K562 (cell line): ENCODE results near the gene ATP9B. TPM values are rescaled to one million over a fixed set of nuclear protein-coding genes. Genes with fewer than 3 reads are reported as not detected.

Experiments
- ATAC-seq: fragments of 200-7000 bp; cut with Tn5 transposase; 3 replicates; pipeline ENCODE4 v1.9.1; 2020; ENCODE audit warnings: moderate library complexity
- BruUV-seq: library from RNA; stranded (reverse); fragments of 400-500 nt; replicated peaks from 2 replicates; lab custom pipeline; 2021; lab: Mats Ljungman, UMichigan
- CTCF ChIA-PET: fragments of 300-600 bp; formaldehyde crosslinking; extraction: SDS; loops from one replicate; lab custom pipeline; 2021; ENCODE audit warnings: low intra/inter-chr PET ratio; lab: Yijun Ruan, JAX
- POLR2A ChIA-PET: fragments of 300-600, 350-650 bp; sonication (Branson Sonifier 250); formaldehyde crosslinking; extraction: SDS; loops from one replicate; lab custom pipeline; 2021; ENCODE audit warnings: antibody characterized with exemption, inconsistent platforms; lab: Yijun Ruan, JAX
- DNase-seq, 4 experiments: peaks; one replicate each; pipeline versions ENCODE4 v3.0.0 to v3.0.0-alpha.2; 2011 to 2018; ENCODE audit warnings: low spot score in 3 of 4, mixed read lengths in 3 of 4; ENCODE audit errors: extremely low read depth in 1 of 4
- FAIRE-seq: peaks from 2 replicates; lab custom pipeline; 2011; peaks lifted over from hg19 to GRCh38; lab: Jason Lieb, UNC
- H2AFZ ChIP-seq: 2 replicates; pipeline ENCODE4 v1.6.0; 2011; ENCODE audit warnings: low read depth, low read length, control low read depth, inconsistent platforms
- H3K27ac ChIP-seq: fragments of 200-600 bp; 3 replicates; pipeline ENCODE4 v1.8.0; 2011; ENCODE audit warnings: low read depth, mild to moderate bottlenecking, control low read depth, inconsistent platforms, low read length, moderate library complexity, mixed read lengths; ENCODE audit errors: extremely low read depth
- H3K27me3 ChIP-seq, 2 experiments: fragments of 300-600 bp in 1 of 2; 2 replicates in 1 of 2; 3 replicates in 1 of 2; pipeline versions ENCODE4 v1.6.0 to v1.8.0; 2011; ENCODE audit warnings: inconsistent platforms in 2 of 2, low read length in 2 of 2, mild to moderate bottlenecking in 1 of 2, mixed read lengths in 1 of 2, moderate library complexity in 1 of 2; ENCODE audit not compliant: control insufficient read depth in 2 of 2, insufficient read depth in 2 of 2
- H3K36me3 ChIP-seq: fragments of 300-600 bp; 3 replicates; pipeline ENCODE4 v1.8.0; 2011; ENCODE audit warnings: mild to moderate bottlenecking, low read length, inconsistent platforms; ENCODE audit not compliant: control insufficient read depth, insufficient read depth
- H3K4me1 ChIP-seq, 2 experiments: fragments of 200-600 bp in 1 of 2; replicated peaks in 1 of 2; 2 replicates in 1 of 2; 3 replicates in 1 of 2; pipeline versions ENCODE4 v1.5.1 to v1.8.0; 2011; ENCODE audit warnings: inconsistent platforms in 2 of 2, low read length in 2 of 2, mild to moderate bottlenecking in 1 of 2, mixed read lengths in 1 of 2, moderate library complexity in 1 of 2; ENCODE audit not compliant: control insufficient read depth in 2 of 2, insufficient read depth in 2 of 2
- H3K4me2 ChIP-seq: 2 replicates; pipeline ENCODE4 v1.6.1; 2011; ENCODE audit warnings: low read length, control low read depth, inconsistent platforms, mixed read lengths; ENCODE audit not compliant: insufficient read depth
- H3K4me3 ChIP-seq: fragments of 200-600 bp; sonication (generic), shearing (Covaris generic); 2 replicates; pipeline ENCODE4 v1.5.1; 2016; ENCODE audit warnings: control low read depth, inconsistent platforms
- H3K79me2 ChIP-seq: fragments of 200-600 bp; 3 replicates; pipeline ENCODE4 v1.8.0; 2011; ENCODE audit warnings: low read length, inconsistent platforms; ENCODE audit not compliant: control insufficient read depth, insufficient read depth
- H3K9ac ChIP-seq, 2 experiments: 2 replicates each; pipeline versions ENCODE4 v1.6.0 to v1.6.1; 2011; ENCODE audit warnings: low read depth in 2 of 2, low read length in 2 of 2, control low read depth in 1 of 2, inconsistent platforms in 1 of 2, mild to moderate bottlenecking in 1 of 2, mixed read lengths in 1 of 2; ENCODE audit not compliant: insufficient read depth in 1 of 2
- H3K9me1 ChIP-seq: one replicate; pipeline ENCODE4 v1.6.0; 2011; ENCODE audit warnings: inconsistent platforms, mild to moderate bottlenecking, low read length, moderate library complexity; ENCODE audit not compliant: control insufficient read depth, insufficient read depth
- H3K9me3 ChIP-seq: replicated peaks from 2 replicates; pipeline ENCODE4 v1.5.1; 2011; ENCODE audit warnings: low read depth, low read length, inconsistent platforms; ENCODE audit not compliant: control insufficient read depth, insufficient read depth
- H4K20me1 ChIP-seq: replicated peaks from 2 replicates; pipeline ENCODE4 v1.6.1; 2011; ENCODE audit warnings: low read length, inconsistent platforms, mixed read lengths; ENCODE audit not compliant: control insufficient read depth, insufficient read depth
- FOSL1 ChIP-seq: fragments of 200-800 bp; sonication (Bioruptor generic); conservative IDR thresholded peaks from 2 replicates; pipeline ENCODE4 v1.6.1; 2016; ENCODE audit warnings: missing genetic modification characterization, missing compliant biosample characterization
- GTF2F1 ChIP-seq: IDR thresholded peaks from 2 replicates; pipeline ENCODE4 v1.6.1; 2011; ENCODE audit warnings: low read depth, low read length, improper control_type of control experiment
- PREB ChIP-seq: sonication (generic); formaldehyde crosslinking; IDR thresholded peaks from 2 replicates; pipeline ENCODE4 v1.8.1; 2023; ENCODE audit warnings: mild to moderate bottlenecking, missing genetic modification reagents
- TCFL5 ChIP-seq: fragments of 250-450 bp; sonication (Bioruptor Pico); conservative IDR thresholded peaks from 2 replicates; pipeline ENCODE4 v1.6.1; 2021; ENCODE audit warnings: mild to moderate bottlenecking, moderate library complexity, matching md5 sums
- ZNF639 ChIP-seq, 2 experiments: fragments of 200-800 bp in 1 of 2; sonication (Bioruptor generic) in 1 of 2; sonication (generic) in 1 of 2; formaldehyde crosslinking in 1 of 2; IDR thresholded peaks in 1 of 2; conservative IDR thresholded peaks in 1 of 2; 2 replicates each; pipeline versions ENCODE4 v1.5.0 to v1.6.1; 2016 to 2020; ENCODE audit warnings: missing compliant biosample characterization in 1 of 2, missing genetic modification characterization in 1 of 2, missing genetic modification reagents in 1 of 2
- WGBS: fragments of 100-300 bp; shearing (Covaris generic); methylation state at CpG from one replicate; pipeline ENCODE4 v1.1.6; 2016; ENCODE audit warnings: low coverage, mixed read lengths; ENCODE audit not compliant: insufficient coverage; ENCODE audit errors: missing lambda C conversion rate; 5-methylcytosine and 5-hydroxymethylcytosine counted together
- in situ Hi-C: fragments of 300-500 bp; cut with MboI; formaldehyde crosslinking; loops from 4 replicates; pipeline ENCODE4 v1.15.0; 2018; ENCODE audit warnings: inconsistent platforms, mixed read lengths
- intact Hi-C: fragments of 100-400 bp; cut with micrococcal nuclease; formaldehyde crosslinking; loops from 2 replicates; pipeline ENCODE4 v1.14.2; 2022
- polyA plus RNA-seq, 8 experiments: library from polyadenylated mRNA; depleted of rRNA in 4 of 8; stranded (reverse) in 5 of 8; unstranded in 3 of 8; fragments of >200 nt; fragmentation: Nextera tagmentation in 2 of 8; fragmentation: Illumina TruSeq in 1 of 8; extraction: Ambion mirVana in 2 of 8; extraction: Trizol in 1 of 8; gene quantifications; 2 replicates each; pipeline versions ENCODE4 v1.2.1 to v1.2.3, GENCODE V29; 2011 to 2014; ENCODE audit warnings: inconsistent platforms in 1 of 8, missing spikeins in 1 of 8
- total RNA-seq, 7 experiments: library from RNA; depleted of rRNA in 6 of 7; stranded (reverse); fragments of >200 nt in 6 of 7; fragmentation: Illumina TruSeq in 2 of 7; extraction: Trizol in 2 of 7; gene quantifications; 2 replicates each; pipeline versions ENCODE4 v1.2.1 to v1.2.3, GENCODE V29; 2011 to 2021; ENCODE audit warnings: low replicate concordance in 1 of 7
- TF ChIP-seq, protein P1 (sequence below): fragments of 150-350 bp; IDR thresholded peaks from 2 replicates; pipeline ENCODE4 v1.6.1; 2014; ENCODE audit warnings: low read depth, mild to moderate bottlenecking, low read length, borderline replicate concordance

The ATP9B gene
- total and polyA plus RNA-seq, 9 of the 15 experiments (the other 6 are each of a cell fraction or from before 2014, with no cell fraction given) = 0.66 to 13.2 (median 7.9) TPM

GRCh38 chr18:79203017-79203605, 133.9 kb downstream of the ATP9B start:
- no peaks in the 10 kb centered on the region for H3K27me3 ChIP-seq
- no peaks in the 10 kb centered on the region for H3K79me2 ChIP-seq
- TF ChIP-seq TCFL5 (CRISPR knock-in tag) (no peak), FOSL1 (tag) (peak; percentile 32; the same call in 1 of the 2 replicates)
- H3K27ac ChIP-seq = no peak overlapping the region
- no TSS peak for BruUV-seq
- in situ Hi-C loops (no loop called here), intact Hi-C loops (no loop called here)
- no peaks in the 10 kb centered on the region for H3K9me1 ChIP-seq
- ChIA-PET CTCF (no interaction called here), POLR2A (no interaction called here)
- H3K9ac ChIP-seq = no peak overlapping the region
- no peaks in the 10 kb centered on the region for H3K4me1 ChIP-seq
- H3K4me2 ChIP-seq = no peak overlapping the region
- no peaks in the 10 kb centered on the region for H3K9me3 ChIP-seq
- no peak overlapping the region for H2AFZ ChIP-seq
- DNase-seq (no peak), ATAC-seq (no peak), FAIRE-seq (no peak)
- peaks cover 7% of the 10 kb centered on the region; the same call in 1 of the 3 replicates for H3K36me3 ChIP-seq
- H4K20me1 ChIP-seq = no peaks in the 10 kb centered on the region
- WGBS = 77% methylated on average over 8 of the region's 8 CpGs
- no peak overlapping the region for H3K4me3 ChIP-seq

DNA sequence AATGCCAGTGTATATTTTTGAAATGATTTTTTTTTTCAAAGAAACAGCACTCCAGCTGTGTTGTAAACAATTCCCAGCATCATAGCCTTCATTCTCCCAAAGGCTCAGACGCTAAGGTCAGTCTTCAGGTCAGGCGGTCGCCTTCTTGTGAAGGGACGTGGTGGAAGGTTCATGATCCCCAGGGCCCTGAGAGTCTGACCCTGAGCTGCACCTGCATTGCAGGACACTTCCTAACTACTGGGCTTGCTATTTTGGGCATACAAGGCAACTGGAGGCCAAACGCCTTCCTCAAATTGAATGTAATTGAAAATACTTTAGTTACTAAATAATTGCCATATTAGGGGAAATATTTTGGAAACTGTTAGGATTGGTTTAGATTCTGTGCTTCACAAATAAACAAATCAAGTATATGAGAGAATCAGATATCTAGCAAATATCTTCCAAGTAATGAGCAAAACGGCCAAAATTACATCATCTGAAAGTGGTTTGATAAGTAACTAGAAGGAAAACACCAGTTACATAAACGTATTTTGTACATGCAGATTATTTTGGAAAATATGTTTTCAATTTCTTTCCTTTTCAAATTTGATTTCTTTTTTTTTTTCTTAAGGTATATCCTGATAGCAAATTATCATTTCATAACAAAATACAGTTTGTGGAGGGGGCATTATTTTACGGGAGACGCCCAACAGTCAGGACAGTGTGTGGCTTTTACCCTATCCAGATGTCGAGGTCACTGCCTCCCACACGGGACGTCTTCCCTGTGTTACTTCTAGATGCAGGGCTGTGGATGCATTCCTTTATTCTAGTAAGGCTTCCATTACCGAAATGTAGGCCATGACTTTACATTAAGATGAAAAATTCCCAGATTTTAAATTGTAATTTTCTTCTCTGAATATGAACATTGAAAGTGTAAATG, 136.0 kb downstream of the ATP9B start:
- intact Hi-C loops (no loop called here), in situ Hi-C loops (no loop called here)
- Histone ChIP-seq H3K36me3 (peaks cover 7% of the 10 kb centered on the region; the same call in 1 of the 3 replicates), H3K4me3 (no peak overlapping the region), H3K79me2 (no peaks in the 10 kb centered on the region), H3K9ac (no peak overlapping the region), H3K4me1 (no peaks in the 10 kb centered on the region), H3K27ac (no peak overlapping the region), H3K4me2 (no peak overlapping the region), H4K20me1 (no peaks in the 10 kb centered on the region), H2AFZ (no peak overlapping the region), H3K9me3 (no peaks in the 10 kb centered on the region), H3K9me1 (no peaks in the 10 kb centered on the region), H3K27me3 (no peaks in the 10 kb centered on the region)
- CTCF ChIA-PET = no interaction called here
- POLR2A ChIA-PET = no interaction called here
- DNase-seq (no peak), ATAC-seq (no peak), FAIRE-seq (no peak)
- 68% methylated on average over 11 of the region's 13 CpGs for WGBS
- BruUV-seq = no TSS peak
- TF ChIP-seq ZNF639 (CRISPR knock-in tag; conservative IDR thresholded peaks at IDR 0.05 in 1 of 2, IDR thresholded peaks at IDR 0.05 in 1 of 2) = no peak
- no peak for TF ChIP-seq GTF2F1
- no peak for TF ChIP-seq PREB (CRISPR knock-in tag)
- TF ChIP-seq, protein P1, sequence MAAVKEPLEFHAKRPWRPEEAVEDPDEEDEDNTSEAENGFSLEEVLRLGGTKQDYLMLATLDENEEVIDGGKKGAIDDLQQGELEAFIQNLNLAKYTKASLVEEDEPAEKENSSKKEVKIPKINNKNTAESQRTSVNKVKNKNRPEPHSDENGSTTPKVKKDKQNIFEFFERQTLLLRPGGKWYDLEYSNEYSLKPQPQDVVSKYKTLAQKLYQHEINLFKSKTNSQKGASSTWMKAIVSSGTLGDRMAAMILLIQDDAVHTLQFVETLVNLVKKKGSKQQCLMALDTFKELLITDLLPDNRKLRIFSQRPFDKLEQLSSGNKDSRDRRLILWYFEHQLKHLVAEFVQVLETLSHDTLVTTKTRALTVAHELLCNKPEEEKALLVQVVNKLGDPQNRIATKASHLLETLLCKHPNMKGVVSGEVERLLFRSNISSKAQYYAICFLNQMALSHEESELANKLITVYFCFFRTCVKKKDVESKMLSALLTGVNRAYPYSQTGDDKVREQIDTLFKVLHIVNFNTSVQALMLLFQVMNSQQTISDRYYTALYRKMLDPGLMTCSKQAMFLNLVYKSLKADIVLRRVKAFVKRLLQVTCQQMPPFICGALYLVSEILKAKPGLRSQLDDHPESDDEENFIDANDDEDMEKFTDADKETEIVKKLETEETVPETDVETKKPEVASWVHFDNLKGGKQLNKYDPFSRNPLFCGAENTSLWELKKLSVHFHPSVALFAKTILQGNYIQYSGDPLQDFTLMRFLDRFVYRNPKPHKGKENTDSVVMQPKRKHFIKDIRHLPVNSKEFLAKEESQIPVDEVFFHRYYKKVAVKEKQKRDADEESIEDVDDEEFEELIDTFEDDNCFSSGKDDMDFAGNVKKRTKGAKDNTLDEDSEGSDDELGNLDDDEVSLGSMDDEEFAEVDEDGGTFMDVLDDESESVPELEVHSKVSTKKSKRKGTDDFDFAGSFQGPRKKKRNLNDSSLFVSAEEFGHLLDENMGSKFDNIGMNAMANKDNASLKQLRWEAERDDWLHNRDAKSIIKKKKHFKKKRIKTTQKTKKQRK = no peak
